ENCODE results near the gene C1QA. TPM values are rescaled to one million over a fixed set of nuclear protein-coding genes. Genes with fewer than 3 reads are reported as not detected.

Gene C1QA
- total and polyA plus RNA-seq, 2 experiments from 2014 or later, result not detected

DNA sequence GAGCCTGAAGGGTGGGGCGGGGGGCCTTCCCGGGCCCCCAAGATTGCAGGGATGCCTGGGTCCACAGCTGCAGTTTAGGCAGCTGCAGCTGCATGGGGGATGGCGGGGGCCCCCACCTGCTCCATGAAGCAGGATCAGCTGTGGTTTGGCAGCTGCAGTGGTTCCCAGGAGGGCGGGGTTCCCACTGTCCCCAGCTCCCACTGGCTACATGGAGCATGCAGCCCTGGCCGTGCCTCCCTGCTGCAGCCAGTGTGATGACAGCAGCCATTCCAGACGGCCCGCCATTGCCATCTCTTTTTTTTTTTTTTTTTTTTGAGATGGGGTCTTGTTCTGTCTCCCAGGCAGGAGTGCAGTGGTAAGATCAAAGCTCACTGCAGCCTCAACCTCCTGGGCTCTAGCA lies 992 bp upstream of the C1QA start:
- H3K27me3 ChIP-seq, result peaks cover 20% of the 10 kb centered on the region
- no peak overlapping the region for H3K4me3 ChIP-seq
- no peaks in the 10 kb centered on the region for H3K36me3 ChIP-seq
- H3K4me1 ChIP-seq (ENCODE audit: low read depth), result no peaks in the 10 kb centered on the region
- DNase-seq (ENCODE audit: low read depth in 1 of 2, low spot score in 1 of 2), result no peak
- TF ChIP-seq, protein P1, sequence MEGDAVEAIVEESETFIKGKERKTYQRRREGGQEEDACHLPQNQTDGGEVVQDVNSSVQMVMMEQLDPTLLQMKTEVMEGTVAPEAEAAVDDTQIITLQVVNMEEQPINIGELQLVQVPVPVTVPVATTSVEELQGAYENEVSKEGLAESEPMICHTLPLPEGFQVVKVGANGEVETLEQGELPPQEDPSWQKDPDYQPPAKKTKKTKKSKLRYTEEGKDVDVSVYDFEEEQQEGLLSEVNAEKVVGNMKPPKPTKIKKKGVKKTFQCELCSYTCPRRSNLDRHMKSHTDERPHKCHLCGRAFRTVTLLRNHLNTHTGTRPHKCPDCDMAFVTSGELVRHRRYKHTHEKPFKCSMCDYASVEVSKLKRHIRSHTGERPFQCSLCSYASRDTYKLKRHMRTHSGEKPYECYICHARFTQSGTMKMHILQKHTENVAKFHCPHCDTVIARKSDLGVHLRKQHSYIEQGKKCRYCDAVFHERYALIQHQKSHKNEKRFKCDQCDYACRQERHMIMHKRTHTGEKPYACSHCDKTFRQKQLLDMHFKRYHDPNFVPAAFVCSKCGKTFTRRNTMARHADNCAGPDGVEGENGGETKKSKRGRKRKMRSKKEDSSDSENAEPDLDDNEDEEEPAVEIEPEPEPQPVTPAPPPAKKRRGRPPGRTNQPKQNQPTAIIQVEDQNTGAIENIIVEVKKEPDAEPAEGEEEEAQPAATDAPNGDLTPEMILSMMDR (IDR thresholded peaks at IDR 0.05; ENCODE audit: low read depth, low read length), result no peak
- no peak overlapping the region for H3K27ac ChIP-seq
- H3K9me3 ChIP-seq (ENCODE audit: low read depth), result no peaks in the 10 kb centered on the region

DNA sequence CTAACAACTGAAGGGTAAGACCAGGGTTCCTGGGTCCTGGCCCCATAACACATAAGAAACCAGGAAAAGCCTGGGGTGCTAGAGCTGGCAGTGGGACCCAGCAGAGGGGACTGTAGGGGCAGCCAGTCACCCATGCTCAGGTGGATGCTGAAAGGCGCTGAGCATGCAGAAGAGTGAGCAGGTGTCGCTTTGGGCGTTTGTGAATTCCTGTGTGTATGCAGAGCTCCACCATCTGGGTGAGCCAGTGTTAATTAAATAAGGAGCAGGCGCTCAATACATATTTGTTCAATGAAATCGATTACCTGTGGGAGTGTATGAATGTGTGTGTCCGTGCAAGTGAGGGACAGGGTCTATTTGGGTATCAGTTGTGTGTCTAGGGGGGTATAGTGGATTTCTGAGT lies 499 bp downstream of the C1QA start:
- DNase-seq (ENCODE audit: low read depth in 1 of 2, low spot score in 1 of 2), result no peak
- TF ChIP-seq, protein P1 (IDR thresholded peaks at IDR 0.05; ENCODE audit: low read depth, low read length), result no peak
- H3K27ac ChIP-seq, result no peak overlapping the region
- H3K4me3 ChIP-seq, result no peak overlapping the region
- no peaks in the 10 kb centered on the region for H3K9me3 ChIP-seq (ENCODE audit: low read depth)
- peaks cover 20% of the 10 kb centered on the region for H3K27me3 ChIP-seq
- no peaks in the 10 kb centered on the region for H3K36me3 ChIP-seq
- H3K4me1 ChIP-seq (ENCODE audit: low read depth), result no peaks in the 10 kb centered on the region

DNA sequence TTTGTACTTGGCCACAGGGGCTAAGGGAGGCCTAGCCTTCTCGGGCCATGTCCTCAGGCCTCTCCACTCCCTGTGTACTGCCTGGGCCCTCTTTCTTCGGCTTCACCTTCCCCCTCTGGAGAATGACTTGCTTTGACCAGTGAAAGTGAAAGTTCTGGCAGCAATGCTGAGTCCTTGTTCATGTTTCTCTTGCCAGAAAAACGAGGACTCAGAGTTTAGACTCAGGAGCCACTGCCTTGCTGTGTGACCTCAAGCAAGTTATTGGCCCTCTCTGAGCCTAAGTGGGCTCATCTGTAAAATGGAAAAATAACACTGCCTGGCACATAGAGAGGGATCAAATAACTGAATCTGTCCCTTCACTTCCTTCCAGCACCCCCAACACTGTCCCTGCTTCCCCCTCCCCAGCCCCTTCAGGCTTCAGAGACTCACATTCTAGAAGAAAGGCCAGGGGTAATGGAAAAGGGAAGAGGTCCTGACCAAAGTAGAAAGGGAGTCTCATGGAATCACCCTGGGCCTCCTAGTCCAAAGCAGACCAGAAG lies 1.5 kb downstream of the C1QA start:
- H3K27ac ChIP-seq, result no peak overlapping the region
- no peaks in the 10 kb centered on the region for H3K4me1 ChIP-seq (ENCODE audit: low read depth)
- DNase-seq (ENCODE audit: low read depth in 1 of 2, low spot score in 1 of 2), result no peak
- no peaks in the 10 kb centered on the region for H3K36me3 ChIP-seq
- no peaks in the 10 kb centered on the region for H3K9me3 ChIP-seq (ENCODE audit: low read depth)
- no peak overlapping the region for H3K4me3 ChIP-seq
- H3K27me3 ChIP-seq, result peaks cover 20% of the 10 kb centered on the region
- TF ChIP-seq, protein P1 (IDR thresholded peaks at IDR 0.05; ENCODE audit: low read depth, low read length), result no peak

DNA sequence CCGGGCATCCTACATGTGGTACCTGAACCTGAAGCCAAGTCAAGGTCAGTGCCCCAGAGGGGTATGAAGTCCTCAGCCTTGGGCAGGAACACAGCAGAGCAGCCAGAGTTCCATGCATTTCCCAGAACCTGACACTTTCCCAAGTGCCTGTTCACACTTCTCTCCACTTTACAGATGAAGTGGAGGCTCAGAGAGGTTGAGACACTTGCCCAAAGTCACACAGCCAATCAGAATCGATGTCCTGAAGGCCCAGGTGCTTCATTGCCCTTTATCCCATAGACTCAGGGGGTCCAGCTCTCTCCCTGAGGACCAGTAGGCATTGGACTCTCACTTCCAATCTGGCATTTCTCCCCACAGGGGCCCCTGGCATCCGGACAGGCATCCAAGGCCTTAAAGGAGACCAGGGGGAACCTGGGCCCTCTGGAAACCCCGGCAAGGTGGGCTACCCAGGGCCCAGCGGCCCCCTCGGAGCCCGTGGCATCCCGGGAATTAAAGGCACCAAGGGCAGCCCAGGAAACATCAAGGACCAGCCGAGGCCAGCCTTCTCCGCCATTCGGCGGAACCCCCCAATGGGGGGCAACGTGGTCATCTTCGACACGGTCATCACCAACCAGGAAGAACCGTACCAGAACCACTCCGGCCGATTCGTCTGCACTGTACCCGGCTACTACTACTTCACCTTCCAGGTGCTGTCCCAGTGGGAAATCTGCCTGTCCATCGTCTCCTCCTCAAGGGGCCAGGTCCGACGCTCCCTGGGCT lies 2.2 kb downstream of the C1QA start:
- Histone ChIP-seq H3K27ac (no peak overlapping the region), H3K36me3 (no peaks in the 10 kb centered on the region), H3K27me3 (peaks cover 17% of the 10 kb centered on the region), H3K4me1 (ENCODE audit: low read depth) (no peaks in the 10 kb centered on the region), H3K4me3 (no peak overlapping the region), H3K9me3 (ENCODE audit: low read depth) (no peaks in the 10 kb centered on the region)
- TF ChIP-seq, protein P1 (IDR thresholded peaks at IDR 0.05; ENCODE audit: low read depth, low read length), result no peak
- DNase-seq (ENCODE audit: low read depth in 1 of 2, low spot score in 1 of 2), result no peak

DNA sequence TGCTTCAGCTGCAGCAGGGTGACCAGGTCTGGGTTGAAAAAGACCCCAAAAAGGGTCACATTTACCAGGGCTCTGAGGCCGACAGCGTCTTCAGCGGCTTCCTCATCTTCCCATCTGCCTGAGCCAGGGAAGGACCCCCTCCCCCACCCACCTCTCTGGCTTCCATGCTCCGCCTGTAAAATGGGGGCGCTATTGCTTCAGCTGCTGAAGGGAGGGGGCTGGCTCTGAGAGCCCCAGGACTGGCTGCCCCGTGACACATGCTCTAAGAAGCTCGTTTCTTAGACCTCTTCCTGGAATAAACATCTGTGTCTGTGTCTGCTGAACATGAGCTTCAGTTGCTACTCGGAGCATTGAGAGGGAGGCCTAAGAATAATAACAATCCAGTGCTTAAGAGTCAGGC lies 2.9 kb downstream of the C1QA start:
- no peaks in the 10 kb centered on the region for H3K9me3 ChIP-seq (ENCODE audit: low read depth)
- no peak overlapping the region for H3K27ac ChIP-seq
- H3K27me3 ChIP-seq, result peaks cover 17% of the 10 kb centered on the region
- no peaks in the 10 kb centered on the region for H3K36me3 ChIP-seq
- TF ChIP-seq, protein P1 (IDR thresholded peaks at IDR 0.05; ENCODE audit: low read depth, low read length), result peak; percentile 5
- H3K4me3 ChIP-seq, result no peak overlapping the region
- DNase-seq (ENCODE audit: low read depth in 1 of 2, low spot score in 1 of 2), result peak in 1 of 2 donors; percentile 33
- no peaks in the 10 kb centered on the region for H3K4me1 ChIP-seq (ENCODE audit: low read depth)
